Smooth muscle cell of the pulmonary artery (primary cell): Measurements from ENCODE around the gene CYB5R2. TPM values are rescaled to one million over a fixed set of nuclear protein-coding genes. Genes with fewer than 3 reads are reported as not detected.

Experiments used
- total RNA-seq: library from RNA; depleted of rRNA; stranded (reverse); fragments of >200 nt; gene quantifications from 2 replicates; pipeline ENCODE4 v1.2.3, GENCODE V29; 2014

The CYB5R2 gene
- 2.7 and 4.3 TPM in 2 replicates for total RNA-seq

GRCh38 chr11:7672960-7673723 lies at the start of gene CYB5R2:
CYB5R2 (minus strand) TSS chr11:7673500; CDS start chr11:7672825, 675 bp downstream.

GRCh38 chr11:7706377-7706776 lies 33.1 kb upstream of the CYB5R2 start, which contains the start of gene OVCH2:
OVCH2 (minus strand) TSS chr11:7706477; CDS start chr11:7706394, 83 bp downstream.

Other genes starting within 250 kb of the CYB5R2 start
- 3.4 and 51.0 TPM in 2 replicates for gene OLFML1, start 188.0 kb downstream of the CYB5R2 start, total RNA-seq
- 11.1 and 17.2 TPM in 2 replicates for gene PPFIBP2, start 159.5 kb downstream of the CYB5R2 start, total RNA-seq
- gene OVCH2, start 33.0 kb upstream of the CYB5R2 start, total RNA-seq = 0.13 TPM in 1 of 2 replicates, not detected in the other
- not detected in 2 replicates for gene OR5P2, start 123.4 kb upstream of the CYB5R2 start, total RNA-seq
- gene OR5P3, start 157.3 kb upstream of the CYB5R2 start, total RNA-seq = not detected in 2 replicates